ENCODE data around the gene RPS6KL1.

RPS6KL1 gene

DNA sequence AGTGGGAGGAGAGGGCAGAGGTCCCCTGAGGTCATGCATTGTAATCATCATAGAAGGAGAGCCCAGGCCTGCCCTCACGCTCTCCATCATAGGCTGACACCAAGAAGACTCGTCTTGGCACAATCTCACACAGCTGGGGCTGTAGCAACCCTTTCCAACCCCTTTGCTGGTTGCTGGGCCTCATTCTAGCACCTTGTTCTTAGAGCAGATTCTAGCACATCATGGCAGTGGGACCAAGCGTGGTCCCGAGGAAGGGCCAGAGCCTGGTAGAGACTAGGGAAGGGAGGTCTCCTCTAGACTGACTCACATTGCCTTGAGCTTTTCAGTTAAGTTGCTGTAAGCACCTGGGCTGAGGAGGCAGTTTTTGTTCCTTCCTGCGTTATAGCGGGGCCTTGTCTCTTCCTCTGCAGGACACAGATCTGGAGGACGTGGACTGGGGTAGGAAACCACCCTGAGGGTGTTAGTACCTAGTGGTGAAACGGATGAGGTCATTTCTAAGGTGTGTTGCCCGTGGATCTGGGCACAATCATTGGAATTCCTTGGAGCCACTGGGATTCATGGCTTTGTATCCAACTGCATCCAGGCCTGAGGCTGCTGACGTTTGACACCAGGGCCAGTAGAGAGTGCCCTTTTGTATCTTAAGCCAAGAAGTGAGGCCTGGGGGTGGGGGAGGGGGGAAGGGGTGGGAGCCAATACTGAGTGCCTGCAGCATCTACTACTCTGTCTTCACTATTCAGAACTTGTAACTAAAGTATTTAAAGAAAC, 19.9 kb downstream of the RPS6KL1 start:
- H3K27ac ChIP-seq, result peak overlapping the region in 1 of 21 experiments; percentile 7
- H3K4me3 ChIP-seq, result no peak overlapping the region

DNA sequence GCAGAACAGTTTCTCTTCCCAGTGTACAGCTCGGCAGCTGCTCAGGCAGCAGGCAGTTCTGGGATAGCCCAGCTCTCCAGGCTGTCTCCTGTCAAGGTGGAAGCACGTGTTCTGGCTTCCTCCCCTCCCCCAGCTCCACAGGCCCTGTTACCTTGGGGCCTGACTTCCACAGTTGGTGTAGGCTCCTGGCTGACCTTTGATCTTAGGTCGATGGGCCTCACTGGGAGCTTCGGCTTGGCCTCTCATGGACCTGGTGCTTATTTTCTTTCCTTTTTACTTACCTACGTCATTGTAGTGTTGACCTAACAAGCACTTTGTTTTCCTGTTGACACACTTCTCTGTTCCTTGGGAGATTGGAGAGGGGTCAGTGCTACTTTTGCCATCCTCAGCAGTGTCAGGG, 24.4 kb downstream of the RPS6KL1 start:
- no peak overlapping the region for H3K4me3 ChIP-seq
- peak overlapping the region in 1 of 21 experiments; percentile 18 for H3K27ac ChIP-seq

- Histone ChIP-seq H3K4me3 (no peak overlapping the region), H3K27ac (no peak overlapping the region)
These were observed 25.0 kb downstream of the RPS6KL1 start for GRCh38 chr14:74898083-74898482.

DNA sequence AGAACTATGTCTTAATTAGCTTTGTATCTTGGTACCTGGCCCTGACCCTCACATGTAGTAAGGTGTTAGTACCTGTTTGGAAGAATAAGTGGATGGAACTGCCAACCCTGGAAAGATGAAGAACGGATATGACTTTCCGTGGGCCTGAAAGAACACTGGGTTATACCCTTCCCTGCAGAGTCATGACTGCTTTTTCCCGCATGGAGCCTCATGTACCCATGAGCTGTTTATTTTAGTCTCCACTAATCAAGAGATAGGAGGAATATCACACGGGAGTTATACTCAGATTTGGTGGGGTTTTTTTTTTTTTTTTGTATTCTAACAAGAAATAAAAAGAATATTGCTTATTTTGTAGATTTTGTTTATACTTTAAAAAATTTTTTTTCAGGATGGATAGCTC, 25.4 kb downstream of the RPS6KL1 start:
- no peak overlapping the region for H3K27ac ChIP-seq
- no peak overlapping the region for H3K4me3 ChIP-seq

GRCh38 chr14:74896400-74896799, 26.7 kb downstream of the RPS6KL1 start:
- no peak overlapping the region for H3K4me3 ChIP-seq
- H3K27ac ChIP-seq, result no peak overlapping the region

GRCh38 chr14:74893614-74894091, 29.4 kb downstream of the RPS6KL1 start:
- no peak overlapping the region for H3K4me3 ChIP-seq
- H3K27ac ChIP-seq, result peak overlapping the region in 1 of 21 experiments; percentile 58

DNA sequence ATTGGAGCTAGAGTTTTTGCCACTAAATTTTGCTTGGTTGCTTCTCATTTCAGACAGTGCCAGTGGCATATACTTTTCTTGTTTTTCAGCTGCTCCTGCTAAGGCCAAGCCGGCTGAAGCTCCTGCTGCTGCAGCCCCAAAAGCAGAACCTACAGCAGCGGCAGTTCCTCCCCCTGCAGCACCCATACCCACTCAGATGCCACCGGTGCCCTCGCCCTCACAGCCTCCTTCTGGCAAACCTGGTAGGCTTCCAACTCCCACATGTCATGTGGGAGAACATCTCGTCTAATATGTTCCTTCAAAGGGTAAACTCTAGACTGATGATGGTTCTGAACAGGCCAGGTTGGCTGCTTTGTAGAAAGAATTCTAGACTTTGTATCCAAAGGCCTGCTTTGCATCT, 30.3 kb downstream of the RPS6KL1 start:
- peak overlapping the region in 1 of 21 experiments; percentile 39 for H3K27ac ChIP-seq
- H3K4me3 ChIP-seq, result no peak overlapping the region

- Histone ChIP-seq H3K27ac (peak overlapping the region in 1 of 21 experiments; percentile 1), H3K4me3 (no peak overlapping the region)
These were observed 31.2 kb downstream of the RPS6KL1 start for GRCh38 chr14:74891870-74892269.

DNA sequence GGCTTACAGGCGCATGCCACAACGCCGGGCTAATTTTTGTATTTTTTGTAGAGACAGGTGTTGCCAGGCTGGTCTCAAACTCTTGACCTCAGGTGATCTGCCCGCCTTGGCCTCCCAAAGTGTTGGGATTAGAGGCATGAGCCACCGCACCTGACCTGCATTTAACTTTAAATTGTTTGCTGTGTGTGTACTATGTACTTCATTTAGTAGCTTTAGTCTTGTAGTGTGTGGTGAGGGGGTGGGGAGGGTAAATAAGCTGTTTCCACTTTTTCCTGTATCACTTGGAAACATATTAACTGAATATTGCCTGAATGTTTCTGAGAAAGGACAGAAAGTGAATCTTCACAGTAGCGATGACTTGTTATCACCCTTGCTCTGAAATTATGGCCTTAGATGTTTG, 32.8 kb downstream of the RPS6KL1 start:
- H3K4me3 ChIP-seq, result no peak overlapping the region

GRCh38 chr14:74888164-74889158, 34.6 kb downstream of the RPS6KL1 start:
- Histone ChIP-seq H3K4me3 (no peak overlapping the region), H3K27ac (peak overlapping the region in 1 of 21 experiments; percentile 6)

More for the DNA sequence above, 32.8 kb downstream of the RPS6KL1 start:
- H3K27ac ChIP-seq, result no peak overlapping the region

GRCh38 chr14:74886001-74886400, 37.1 kb downstream of the RPS6KL1 start:
- H3K27ac ChIP-seq, result peak overlapping the region in 3 of 21 experiments; percentile 13 to 43 (median 33)

DNA sequence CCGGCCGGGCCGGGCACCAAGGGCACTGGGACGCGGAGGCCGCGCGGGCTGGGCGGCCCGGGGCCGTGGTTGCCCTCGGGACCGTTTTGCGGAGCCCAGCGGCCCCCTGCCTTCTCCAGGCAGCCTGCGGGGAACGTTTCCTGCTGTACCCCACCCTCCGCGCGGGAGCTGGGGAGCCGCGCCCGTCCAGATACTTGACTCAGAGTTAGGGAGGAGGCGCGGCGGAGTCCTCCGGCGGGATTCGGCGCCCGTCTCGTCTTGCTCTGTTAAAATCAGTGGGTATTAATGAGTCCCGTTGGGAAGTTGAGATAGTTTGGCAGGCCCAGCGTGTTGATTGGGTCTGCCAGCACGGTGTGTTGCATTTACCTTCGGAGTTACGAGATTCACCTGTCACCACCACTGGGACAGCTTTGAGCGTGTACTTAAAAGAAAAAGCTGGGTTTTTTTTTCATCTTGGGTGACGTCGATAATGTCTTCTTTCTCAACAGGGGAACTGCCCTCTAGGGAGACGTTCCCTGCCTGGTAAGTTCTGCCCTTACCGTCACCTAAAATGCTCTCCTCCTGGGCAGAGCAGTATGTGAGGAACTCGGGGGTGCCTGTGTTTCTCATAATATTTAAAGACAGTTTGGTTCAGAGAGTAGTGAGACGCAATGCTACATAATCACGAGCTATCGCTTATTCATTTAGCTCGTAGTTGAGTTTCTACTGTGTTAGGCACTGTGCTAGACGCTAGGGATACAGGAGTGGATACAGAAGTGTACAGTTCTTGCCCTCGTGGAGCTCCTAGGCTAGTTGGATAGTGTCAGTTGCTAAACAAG, 40.7 kb downstream of the RPS6KL1 start:
- Histone ChIP-seq H3K4me3 (peak overlapping the region; percentile 58 to 99 (median 86)), H3K27ac (peak overlapping the region; percentile 89 to 100 (median 97))

More at GRCh38 chr14:74886001-74886400, 37.1 kb downstream of the RPS6KL1 start:
- no peak overlapping the region for H3K4me3 ChIP-seq

GRCh38 chr14:74881431-74882102, 41.5 kb downstream of the RPS6KL1 start, which contains the start of gene DLST:
DLST (plus strand) TSS chr14:74881916; CDS start chr14:74881954, 38 bp downstream.
- H3K27ac ChIP-seq, result peak within 1 kb of the TSS; percentile 89 to 100 (median 97)
- H3K4me3 ChIP-seq, result peak within 1 kb of the TSS; percentile 58 to 99 (median 86)

DNA sequence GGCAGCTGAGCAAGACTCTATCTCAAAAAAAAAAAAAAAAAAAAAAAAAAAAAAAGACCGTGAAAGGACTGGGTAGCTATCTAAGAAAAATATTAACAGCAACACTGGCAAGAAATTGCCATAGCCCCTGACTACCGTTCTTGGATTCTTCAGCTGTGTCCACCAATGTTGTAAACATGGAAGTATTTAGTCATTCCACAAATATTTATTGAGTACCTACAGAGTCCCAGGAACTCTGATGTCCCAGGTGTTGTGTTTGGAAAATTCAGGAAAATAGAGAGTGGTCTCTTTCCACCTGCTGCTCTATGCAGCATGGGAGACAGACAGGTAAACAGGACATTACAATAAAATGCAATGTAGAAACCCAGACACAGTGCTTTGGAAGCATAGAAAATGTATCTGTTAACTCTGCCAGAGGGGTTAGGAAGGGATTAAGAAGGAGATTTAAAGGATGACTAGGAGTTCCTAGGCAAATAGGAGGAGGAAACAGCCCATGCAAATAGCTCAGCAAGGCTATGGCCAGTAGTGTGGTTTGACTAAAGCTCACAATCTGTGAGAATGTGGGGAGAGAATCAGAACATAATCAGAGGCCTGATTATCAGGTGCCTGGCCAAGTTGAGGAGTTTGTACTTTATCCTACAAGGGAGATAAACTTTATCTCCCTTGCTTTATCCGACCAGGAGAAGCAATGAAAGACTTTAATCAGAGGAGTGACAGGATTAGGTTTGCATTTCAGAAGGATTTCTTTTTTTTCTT, 43.5 kb downstream of the RPS6KL1 start:
- no peak overlapping the region for H3K4me3 ChIP-seq
- H3K27ac ChIP-seq, result no peak overlapping the region

DNA sequence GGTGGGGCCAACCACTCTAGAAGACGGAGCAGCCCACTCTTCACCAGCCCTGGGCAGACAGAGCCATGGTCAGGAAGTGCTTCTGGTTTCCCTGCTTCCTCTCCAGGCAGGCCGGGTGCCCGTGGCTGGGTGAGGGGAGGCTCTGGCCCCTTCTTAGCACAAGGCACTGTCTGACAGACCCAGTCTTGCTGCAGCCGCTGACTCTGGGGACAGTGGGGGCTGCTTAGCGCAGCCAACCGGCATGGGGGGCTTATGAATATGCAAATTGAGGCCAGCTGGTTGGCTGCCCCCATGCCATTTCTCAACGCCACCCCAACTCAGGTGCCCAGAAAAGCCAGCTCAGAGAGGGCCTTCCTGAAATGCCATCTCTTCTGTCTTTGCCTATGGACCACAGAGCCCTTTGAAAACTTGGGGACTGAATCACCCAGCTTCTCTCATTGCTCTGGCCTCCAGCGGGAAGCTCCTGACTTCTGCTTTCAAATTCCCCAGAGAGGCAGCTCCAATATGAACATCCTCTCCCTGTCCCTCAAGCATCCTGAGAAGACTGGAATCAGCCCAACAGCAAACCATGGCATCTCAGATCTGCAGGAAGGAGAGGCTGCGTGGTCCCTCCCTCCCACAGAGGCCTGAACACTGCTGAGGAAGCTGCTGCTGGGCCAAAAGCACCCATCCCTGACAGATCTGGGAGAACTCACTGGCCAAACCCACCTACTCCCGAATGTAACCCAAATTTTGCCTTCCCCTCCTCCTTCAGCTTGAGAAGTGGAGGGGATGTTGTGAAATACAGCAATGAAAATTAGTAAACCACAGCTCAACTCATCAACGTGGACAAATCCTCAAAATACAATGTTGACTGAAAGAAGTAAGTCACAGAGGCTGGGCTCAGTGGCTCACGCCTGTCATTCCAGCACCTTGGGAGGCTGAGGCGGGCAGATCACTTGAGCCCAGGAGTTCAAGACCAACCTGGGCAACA, 46.8 kb downstream of the RPS6KL1 start, which contains the start of gene PROX2:
Gene PROX2, minus strand, starts transcription at position 205 of the 973 bp plus-strand sequence. CDS start 12,311 bp downstream, outside the sequence.
- peak within 1 kb of the TSS in 1 of 21 experiments; percentile 9 for H3K27ac ChIP-seq
- no peak within 1 kb of the TSS for H3K4me3 ChIP-seq

DNA sequence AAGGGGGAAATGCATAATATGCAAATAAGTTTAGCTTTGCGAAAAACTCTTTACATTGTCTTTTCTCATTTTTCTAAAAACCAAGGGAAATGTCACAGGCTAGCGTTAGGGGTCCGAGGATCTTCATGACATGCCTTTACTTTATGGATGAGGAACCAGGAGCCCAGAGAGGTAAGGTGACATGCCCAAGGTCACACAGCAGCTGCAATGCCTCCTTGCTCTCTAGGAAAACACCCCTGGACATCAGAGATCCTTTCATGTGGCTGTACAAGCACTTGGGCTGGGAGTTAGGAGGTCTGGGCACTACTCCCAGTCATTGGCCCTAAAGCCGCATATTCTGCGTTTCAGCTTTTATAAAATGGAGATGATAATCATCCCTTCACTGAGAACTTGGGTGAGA, 47.9 kb downstream of the RPS6KL1 start:
- H3K4me3 ChIP-seq, result no peak overlapping the region

DNA sequence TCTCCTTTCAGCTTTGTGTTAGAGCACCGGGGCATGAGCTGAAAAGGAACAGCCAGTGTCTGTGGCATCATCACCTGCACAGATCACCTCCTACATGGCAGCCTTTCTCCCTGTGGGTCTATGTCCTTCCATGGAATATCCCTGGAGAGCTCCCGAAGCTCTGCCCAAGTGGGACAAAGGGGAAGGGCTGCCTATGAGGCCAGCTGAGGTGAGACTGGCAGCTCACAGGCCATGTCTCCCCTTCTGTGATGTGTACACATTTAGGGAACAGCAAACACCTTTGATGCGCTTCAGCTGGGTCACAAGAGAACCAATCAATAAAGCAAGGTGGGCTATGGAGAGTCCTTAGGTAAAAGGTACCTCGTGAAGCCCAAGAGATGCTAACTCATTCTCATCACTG, 51.2 kb downstream of the RPS6KL1 start:
- H3K4me3 ChIP-seq, result no peak overlapping the region
- no peak overlapping the region for H3K27ac ChIP-seq

More for the DNA sequence above, 47.9 kb downstream of the RPS6KL1 start:
- H3K27ac ChIP-seq, result no peak overlapping the region

All from skin epidermis (tissue), 12 donors.